Measurements from ENCODE around the gene TBC1D4.

The TBC1D4 gene

DNA sequence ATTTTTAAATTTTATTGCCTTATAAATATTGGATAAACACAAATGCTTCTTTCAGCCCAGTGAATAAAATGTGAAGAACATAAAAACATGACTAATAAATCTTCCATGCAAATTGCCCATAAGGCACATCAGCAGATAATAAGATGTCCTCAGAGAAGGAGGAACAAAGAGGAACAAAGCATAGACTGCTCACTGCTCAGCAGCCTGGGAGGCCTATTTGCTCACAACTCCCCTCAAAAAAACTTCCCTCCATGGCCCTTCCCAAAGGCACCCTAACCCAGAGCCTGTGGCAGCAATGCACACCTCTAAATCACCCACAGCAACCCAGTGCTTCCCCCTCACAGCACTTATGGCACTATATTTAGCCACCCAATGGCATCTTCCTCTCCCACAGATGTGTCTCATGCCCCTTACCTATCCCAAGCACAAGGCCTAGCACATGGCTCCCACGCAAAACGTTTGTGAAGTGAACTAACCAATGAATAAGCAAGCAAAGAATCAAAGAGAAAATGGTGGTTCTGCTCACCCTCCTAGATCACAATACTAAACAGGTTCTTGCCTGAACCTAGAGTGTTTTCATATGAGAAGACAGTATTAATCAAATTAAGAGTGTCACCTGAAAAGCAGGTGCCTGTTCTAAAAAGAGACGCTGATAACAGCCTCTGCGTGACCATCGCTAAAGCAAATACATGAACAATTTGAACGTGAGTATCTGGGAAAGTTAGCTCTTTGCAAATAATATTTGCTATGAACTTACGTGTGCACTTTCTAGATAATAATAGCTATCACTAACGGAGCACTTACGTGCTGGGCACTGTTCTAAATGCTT is 96.9 kb downstream of the TBC1D4 start:
- DNase-seq (ENCODE audit: low spot score), result peak; percentile 17

DNA sequence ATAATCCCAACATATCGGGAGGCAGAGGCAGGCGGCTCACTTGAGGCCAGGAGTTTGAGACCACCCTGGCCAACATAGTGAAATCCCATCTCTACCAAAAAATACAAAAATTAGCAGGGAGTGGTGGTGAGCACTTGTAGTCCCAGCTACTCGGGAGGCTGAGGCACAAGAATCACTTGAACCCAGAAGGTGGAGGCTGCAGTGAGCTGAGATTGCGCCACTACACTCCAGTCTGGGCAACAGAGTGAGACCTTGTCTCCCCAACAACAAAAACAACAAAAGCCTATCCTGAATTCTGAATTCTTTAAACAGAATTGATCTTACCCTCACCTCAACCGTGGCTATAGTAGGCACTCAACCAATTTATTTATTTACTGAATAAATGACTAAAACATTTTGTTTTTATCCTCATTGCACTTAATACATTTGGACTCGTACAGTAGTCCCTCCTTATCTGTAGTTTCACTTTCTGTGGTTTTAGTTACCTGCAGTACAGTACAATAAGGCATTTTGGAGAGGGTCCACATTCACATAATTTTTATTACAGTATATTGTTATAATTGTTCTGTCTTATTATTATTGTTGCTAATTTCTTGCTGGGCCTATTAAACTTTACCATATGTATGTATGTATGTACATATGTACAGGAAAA is 98.8 kb downstream of the TBC1D4 start:
- no peak for DNase-seq (ENCODE audit: low spot score)

DNA sequence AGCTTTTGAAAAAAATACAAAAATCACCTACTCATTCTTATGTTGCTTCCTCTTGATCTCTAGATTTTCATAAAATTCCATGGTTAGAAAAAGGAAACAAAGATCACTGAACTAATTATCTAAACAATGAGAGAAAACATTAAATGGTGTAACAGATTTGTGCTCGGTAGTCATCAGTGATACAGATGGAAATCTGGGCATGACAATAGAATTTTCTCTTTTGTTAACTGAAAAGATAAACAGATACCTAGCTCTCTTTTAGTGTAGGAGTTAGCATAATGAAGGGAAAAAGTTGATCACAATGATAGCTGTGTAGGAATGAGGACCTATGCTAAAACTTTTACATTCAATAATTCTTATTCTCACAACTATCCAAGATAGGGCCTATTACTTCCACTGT is 103.7 kb downstream of the TBC1D4 start:
- DNase-seq (ENCODE audit: low spot score), result no peak

DNA sequence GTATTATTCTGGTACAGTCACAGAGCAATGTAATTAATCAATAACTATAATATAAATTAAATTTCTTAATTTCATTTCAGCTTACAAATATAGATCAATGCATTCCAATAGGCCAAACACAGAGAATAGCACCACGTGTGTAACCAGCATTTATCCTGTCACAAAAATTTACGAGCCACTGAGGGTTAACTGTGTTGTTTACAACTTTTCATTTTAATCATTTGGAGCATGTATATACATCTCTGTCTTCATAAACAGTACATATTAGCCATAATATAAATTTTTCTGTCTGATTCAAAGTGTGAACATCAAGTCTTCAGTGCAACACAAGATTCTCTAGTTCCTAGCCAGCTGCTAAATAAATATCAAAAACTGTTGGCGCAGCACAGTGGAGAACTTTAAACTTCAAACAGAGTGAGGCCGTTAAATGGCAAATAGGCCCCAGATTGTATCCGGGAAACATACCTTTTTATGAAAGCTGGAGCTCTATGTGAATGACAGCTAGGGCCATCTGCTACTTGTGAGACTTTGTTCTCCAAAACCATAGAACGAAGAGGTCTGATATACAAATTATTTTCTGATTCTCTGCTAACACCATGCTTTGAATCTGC is 105.1 kb downstream of the TBC1D4 start:
- DNase-seq (ENCODE audit: low spot score), result no peak

DNA sequence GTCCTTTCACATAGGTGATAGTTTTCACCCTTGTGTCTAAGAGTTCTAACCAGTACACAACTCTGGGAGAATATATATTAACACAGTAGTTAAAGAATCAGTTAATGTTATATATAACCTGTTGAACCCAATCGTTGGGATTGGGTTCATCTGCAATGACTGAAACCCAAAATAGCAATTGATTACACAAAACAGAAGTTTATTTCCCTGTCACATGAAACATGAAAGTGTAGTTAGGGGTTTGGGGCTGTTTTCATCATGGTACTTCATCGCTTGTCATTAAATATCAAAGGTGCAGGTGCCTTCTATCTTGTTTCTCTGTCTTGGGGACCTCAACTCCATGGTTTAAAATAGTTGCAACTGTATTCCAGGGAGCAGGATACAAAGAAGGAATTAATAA is 106.6 kb downstream of the TBC1D4 start:
- DNase-seq (ENCODE audit: low spot score), result no peak

DNA sequence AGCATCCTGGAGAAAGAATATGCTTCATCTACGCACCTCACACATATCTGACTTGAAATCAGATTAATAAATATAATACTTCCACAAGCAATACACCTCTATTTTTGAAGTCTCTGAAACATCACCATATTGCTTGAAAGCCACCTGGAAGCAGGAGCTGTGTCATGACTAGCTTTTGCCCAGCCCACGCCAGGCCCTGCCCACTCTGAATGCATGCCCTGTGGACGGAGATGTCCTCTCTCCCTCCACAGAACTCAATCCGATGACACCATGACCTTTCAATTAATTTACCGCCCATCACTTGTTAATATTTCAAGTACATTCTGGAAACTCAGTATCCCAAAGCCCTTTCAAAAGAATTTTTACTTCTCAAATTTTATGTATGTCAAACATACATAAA is 108.0 kb downstream of the TBC1D4 start:
- no peak for DNase-seq (ENCODE audit: low spot score)

DNA sequence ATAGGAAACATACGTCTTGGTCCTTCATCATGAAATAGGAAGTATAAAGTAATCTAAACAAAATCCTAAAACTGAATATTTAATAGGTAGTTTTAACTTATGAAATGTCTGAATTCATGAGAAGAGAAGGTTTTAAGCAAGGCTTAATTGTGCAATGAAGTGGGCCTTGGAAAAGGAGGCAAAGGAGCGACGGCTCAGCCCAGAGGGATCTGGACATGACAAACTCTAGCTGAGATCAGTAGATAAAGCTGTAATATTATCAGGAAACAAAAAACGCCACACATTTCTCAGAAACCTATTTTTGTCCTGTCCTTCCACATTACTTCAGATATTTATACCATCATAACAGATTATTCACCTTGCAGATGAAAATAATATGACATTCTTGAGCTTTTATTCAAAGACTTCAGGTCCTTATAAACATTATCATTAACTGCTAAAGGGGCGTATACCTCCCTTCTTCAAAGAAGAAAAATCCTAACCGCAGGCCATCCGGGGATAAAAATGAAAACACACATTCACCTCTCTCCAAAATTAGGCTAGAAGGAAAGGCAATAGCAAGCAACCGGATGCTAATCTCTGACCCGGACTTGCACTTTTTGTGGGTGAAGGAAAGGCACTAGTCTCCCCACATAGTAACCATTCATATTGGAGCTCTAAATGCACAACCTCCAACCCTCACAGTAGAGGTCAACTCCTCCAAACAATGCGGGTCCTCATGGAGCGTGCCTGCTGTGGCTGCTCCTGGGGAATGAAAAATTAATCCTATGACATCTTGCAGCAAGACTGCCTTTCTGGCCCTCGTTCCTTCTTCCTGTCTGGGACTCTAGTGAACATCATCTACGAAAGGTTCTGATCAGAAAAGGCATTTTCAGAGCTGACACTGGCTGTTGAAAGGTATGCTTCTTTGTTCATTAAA is 108.8 kb downstream of the TBC1D4 start:
- no peak for DNase-seq (ENCODE audit: low spot score)

DNA sequence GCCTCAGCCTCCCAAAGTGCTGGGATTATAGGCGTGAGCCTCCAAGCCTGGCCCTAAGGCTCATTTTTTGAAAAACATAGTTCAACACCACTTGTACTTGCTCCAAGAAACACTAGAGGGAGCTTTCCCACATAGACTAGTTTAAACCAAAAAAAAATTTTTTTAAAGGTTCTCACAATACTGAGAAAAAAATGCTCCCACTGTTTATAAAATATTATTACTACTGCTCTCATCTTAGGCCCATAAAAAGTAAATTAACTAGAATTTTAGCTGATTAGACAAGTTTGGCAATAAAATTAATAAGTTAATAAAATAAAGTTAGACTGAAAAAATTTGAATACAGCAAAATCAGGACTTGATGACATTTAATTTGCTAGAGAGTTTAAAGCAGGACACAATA is 109.5 kb downstream of the TBC1D4 start:
- DNase-seq (ENCODE audit: low spot score), result peak; percentile 43

DNA sequence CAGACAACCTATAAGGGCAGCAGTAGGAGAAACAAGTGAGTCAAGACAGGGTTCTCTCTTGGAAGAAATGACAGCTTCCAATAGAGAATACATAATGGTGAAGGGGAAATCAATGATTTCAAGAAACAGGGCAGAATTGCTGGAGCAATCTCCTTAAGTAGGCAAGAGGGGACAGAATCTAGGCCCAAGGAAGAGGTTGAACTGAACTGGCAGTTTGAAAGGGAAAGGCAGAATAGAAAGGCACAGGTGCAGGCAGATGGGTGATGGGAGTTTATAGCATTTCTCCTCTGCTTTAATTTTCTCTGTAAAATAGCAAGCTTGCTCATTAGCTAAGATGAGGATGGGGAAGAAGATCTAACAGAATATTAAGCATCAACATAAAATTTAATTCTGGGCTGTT is 110.8 kb downstream of the TBC1D4 start:
- no peak for DNase-seq (ENCODE audit: low spot score)

DNA sequence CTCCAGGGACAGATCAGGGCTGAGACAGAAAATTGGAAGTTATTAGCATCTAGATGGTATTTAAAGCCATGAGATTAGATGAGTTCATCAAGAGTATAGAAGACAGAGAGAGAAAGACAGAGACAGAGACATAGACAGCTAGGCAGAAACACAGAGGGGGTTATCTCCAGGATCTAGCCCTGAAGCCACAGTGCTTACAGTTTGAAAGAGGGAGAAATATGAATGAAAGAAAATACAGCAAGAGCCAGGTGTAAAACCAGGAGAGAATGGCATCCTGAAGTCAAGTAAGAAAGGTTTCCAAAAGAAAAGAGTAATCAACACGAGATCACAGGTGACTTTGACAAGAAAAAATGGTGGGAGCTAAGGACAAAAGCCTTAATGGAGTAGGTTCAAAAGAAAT is 111.2 kb downstream of the TBC1D4 start:
- no peak for DNase-seq (ENCODE audit: low spot score)

DNA sequence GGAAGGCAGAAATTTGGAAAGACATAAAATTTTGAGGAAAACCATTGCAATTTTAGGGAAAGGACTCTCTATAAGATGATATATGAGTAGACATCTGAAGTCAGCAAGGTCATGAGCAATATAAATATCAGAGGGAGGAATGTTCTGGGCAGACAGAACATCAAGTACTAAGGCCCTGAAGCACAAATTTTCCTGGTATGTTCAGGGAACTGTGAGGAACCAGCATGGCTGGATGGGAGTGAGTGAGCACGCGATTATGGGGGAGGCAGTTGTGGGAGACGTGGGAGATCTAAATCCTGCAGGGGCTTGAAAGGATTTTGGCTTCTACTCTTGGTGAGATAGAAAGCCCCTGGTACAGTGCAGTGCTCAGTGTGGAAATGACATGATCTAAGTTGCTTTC is 112.0 kb downstream of the TBC1D4 start:
- no peak for DNase-seq (ENCODE audit: low spot score)

DNA sequence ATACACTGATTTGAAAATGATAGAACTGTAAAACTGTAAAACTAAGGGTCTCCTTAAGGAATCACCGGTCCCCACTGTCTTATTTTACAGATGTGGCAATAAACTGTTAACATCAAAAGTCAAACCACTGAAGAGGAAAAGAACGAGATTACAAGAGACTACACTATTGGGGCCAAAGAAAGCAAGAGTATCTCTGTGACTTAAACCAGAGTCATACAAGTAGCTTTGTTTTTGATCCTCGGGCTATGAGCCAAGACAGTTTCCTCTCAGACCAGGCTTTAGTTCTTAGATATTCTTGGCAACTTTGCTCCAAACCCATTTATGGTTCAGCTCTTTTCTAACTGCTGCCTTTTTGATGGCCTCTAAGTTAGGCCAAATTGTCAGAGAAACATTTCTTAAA is 113.8 kb downstream of the TBC1D4 start:
- DNase-seq (ENCODE audit: low spot score), result no peak

DNA sequence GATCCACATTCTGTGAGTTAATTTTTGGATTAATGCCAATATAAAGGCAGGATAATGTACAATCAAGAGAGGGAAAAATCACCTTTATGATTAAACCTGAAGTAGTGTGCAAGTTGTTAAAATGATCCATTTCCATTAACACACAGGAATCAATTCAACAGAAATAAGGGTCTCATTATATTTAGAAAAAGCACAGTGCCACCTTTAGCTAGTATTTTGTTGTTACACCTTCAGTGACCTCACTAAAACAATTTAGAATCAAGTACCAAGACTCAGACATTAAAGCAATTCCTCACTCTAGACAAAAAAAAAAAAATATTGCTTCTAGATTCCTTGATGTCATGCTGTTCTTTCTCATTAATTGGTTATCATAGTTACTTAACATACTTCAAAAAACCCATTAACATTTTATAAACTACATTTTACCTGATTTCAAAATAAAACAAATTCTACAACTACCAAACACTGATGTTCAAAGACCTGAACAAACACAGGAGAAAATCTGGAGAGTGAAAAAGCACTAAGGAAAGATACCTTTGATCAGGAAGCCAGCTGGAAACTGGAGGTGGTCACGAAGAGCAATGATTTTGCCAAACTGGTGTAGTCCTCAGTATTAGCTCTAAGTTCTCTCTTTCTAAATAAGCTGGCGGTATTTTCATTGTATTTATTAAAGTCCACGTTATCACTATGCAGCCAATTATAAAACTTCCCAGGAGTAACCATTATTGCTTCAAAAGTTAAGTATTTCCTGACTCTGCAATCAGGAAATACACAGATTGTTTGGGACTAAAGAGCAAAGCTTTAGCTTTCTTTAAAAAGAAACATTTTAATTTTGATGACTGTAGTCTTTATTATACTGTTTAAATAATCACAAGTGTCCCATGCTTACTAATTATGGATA is 115.3 kb downstream of the TBC1D4 start:
- no peak for DNase-seq (ENCODE audit: low spot score)

DNA sequence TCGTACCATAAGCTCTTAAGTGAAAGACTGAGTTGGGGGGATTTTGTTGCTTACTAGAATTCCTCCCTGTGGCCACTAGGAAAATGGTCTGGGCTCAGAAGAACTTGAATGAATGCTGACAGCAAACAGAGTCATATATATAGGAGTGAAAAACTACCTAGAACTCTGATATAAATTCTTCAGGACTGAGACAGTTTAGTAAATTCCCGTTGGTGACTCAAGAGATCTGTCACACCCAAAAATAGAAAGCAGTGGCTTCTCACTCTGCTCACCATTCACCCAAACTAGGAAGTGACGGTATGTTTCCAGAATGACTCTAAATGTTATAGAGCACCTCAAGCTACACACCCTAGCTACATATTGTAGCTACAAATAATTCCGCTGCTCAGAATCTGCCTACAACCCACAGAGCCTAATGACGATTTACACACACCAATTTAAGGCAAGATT is 116.2 kb downstream of the TBC1D4 start:
- no peak for DNase-seq (ENCODE audit: low spot score)

DNA sequence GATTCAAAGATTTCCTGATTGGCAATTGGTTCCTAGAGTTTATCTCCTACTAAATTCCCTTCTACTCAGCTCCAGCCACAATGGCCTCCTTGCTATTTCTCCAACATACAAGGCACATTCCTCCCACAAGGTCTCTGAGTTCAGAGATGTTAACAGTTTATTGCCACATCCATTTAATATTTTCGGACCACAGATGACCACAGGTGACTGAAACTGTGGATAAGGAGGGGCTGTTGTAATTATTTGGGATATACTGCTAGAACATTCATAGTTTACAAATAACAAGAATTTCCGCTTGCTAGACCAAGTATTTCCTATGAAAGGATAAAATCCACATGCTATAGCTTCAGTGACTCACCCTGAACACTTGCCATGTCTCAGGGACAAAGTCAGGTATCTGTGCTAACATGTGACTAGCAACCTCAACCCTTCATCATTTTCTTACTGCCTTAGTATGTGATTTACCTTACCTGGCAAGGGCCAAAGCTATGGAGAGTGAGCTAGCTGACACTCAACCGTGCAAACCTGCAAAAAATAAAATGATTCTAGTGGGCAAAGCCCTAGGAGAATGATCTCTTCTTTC is 117.7 kb downstream of the TBC1D4 start:
- DNase-seq (ENCODE audit: low spot score), result no peak

DNA sequence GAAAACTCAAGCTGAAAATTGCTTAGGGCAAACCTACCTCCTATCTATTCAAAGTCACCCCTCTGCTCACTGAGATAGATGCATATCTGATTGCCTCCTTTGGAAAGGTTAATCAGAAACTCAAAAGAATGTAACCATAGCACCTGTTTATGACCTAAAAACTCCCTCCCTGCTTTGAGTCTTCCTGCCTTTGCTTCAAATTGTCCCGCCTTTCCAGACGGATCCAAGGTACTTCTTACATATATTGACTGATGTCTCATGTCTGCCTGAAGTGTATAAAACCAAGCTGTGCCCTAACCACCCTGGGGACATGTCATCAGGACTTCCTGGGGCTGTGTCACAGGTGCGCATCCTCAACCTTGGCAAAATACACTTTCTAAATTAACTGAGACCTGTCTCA is 118.6 kb downstream of the TBC1D4 start:
- DNase-seq (ENCODE audit: low spot score), result no peak

DNA sequence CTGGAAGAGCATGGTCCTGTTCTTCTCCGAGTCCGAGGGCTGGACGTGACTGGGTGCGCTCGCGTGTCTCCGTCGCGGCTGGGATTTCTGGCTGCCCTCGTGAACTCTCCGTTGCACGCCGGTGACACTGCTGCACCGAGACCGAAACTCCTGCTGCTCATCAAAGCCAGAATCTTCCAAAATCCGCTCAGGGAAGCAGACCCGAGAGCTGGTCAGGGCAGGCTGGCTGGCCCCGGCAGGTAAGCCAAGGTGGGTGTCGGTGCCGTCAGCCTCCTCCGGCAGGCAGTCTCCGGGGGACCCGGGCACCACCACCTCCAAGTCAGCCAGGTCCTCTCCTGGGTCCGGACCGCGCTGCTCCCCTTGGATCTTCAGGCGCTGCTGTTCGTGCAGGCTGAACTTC is 119.9 kb downstream of the TBC1D4 start:
- DNase-seq (ENCODE audit: low spot score), result no peak

DNA sequence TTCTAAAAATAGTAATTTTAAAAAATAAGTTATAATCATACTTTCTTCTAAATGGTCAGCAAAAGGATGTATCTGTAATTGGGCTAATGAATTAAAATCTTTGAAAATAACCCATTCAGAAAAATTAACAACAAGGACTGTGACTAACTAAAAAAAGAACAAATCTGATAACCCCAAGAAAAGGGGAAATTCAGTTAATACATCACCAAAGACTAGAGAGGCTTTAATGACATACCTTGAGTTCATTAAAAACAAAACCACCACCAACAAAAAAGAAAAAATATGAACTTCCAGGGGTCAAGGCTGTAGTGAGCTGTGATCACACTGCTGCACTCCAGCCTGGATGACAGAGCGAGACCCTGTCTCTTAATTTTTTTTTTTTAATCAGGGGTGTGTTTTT is 121.8 kb downstream of the TBC1D4 start:
- DNase-seq (ENCODE audit: low spot score), result no peak

DNA sequence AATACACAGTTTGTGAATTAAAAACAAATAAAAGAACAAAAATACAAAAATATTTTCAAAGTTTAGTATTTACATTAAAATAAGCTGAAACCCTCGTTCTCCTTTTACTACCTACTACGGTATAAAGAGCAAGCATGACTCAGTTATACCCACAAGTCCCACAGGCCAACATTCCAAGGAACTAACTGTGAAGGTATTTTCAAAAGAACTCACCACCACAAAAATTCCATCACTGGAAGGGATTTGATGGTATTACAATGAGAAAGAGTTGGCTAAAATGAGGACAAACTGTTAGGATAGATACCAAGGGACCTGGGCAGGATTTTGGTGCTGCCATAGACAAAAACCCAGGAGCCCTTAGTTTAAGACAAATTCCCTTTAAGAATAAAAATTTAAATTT is 122.7 kb downstream of the TBC1D4 start:
- DNase-seq (ENCODE audit: low spot score), result no peak

DNA sequence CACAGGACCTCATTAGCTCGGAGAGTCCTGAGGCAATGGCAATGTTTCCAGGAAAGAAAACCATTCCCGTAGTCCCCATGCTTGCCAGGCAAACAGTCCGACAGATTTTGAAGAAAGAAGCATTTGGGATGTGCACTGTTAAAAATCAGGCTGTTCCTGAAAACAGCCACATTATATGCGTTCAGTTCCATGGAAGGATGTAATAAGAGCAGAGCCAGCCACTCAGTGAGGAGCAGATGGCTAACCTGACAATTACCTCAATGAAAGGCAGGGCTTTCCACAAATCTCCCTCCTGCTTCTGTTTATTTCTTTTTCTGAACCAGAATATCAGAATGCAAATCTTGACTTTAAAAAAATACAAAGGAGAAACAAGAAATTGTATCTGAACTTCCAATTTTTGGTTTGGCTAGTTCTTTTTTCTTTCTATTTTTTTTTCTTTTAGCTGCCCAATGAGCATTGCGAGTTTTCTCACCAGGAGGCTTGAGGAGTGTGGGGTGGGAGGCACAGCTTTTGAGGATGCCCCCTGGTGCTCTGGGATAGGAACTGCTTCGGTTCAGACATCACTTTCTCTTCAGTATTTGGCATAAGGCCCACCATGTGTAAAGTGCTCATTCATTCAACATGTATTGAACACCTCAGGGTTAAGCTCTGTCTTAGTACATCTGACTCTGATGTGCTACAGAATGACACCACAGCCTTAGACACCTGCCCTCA is 124.2 kb downstream of the TBC1D4 start:
- peak; percentile 79 for DNase-seq (ENCODE audit: low spot score)
